RCC 7860 (cell line): Measurements from ENCODE around the gene PES1.
"Not testable (repeated sequence)": the region's sequence is repeated elsewhere in the genome, so short reads cannot be mapped to it uniquely, and the experiment has no call there.

ENCODE experiments used
- DNase-seq: peaks from one replicate; pipeline ENCODE4 v3.0.0-alpha.2; 2015; ENCODE audit warnings: low spot score
- FAIRE-seq: peaks from 2 replicates; lab custom pipeline; 2012; peaks lifted over from hg19 to GRCh38; lab: Jason Lieb, UNC

The PES1 gene

DNA sequence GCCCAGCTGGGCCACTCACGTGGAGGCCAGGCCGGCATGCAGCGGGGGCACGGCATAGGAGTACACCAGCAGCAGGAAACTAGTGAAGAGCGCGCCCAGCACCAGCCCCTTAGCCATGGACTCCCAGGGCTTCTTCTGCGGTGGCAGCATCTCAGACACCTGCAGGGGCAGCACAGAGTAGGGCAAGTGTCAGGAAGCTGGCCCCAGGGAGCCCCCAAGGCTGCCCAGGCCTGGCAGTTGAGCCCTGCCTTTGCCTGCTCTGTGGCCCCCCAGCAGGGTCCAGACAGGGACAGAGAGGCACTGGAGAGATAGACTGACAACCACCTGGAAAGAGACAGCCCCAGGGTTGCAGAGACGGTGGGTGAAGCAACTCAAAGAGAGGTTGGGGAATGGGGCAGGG lies 34.5 kb downstream of the PES1 start:
- DNase-seq = no peak
- no peak for FAIRE-seq

DNA sequence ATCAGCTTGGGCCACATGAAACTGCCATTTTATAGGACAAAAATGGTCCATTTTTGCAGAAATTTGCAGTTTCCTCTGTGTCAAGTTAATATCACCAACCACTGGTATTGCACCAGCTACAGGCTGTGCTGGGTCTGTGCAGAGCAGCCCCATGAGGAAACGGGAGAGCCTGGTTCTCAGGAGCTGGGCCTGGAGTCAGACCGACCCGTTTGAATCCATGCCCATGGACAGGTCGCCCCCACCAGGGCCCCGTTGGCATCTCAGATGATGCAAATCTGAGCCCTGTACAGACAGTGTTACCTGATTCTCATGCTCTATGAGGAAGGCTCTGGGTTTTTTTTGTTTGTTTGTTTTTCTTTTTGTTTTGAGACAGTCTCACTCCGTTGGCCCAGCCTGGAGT lies 35.3 kb downstream of the PES1 start:
- FAIRE-seq = no peak
- no peak for DNase-seq

DNA sequence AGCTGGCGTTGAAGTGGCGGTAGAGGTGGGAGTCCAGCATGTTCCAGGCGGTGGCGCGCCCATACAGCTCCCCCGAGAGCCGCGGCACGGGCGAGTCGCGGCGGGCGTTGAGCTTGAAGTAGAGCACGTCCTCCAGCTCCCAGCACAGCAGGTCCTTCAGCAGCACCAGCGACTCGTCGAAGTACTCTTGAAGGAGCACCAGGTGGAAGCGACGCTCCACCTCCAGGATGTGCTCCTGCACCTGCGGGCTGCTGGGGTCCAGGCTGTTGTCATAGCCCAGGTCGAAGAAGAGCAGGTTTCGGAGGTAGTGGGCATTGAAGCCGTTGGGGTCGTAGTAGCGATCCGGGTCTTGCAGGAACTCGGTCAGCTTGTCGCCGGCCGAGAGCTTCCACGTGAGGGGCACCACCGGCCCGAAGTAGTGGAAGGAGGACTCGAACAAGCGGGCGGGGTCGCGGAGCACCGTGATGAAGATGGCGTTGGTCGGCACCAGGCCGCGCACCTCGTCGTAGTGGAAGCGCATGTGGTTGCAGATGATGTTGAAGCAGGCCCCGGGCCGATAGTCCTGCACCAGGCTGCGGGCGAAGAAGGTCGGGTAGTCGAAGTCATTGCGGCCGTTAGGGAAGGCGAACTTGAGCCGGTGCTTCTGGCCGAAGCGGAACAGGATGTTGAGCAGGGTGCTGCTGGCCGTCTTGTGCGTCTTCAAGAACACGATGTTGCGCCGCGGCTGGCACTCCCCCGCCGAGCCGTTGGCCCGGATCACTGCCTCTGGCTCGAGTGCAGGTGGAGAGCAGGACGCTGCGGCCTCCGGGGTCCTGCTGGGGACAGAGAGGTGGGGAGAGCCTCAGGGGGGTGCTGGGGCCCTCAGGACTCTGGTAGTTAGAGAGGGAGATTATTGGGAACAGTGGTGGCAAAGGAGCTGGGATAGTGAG lies 36.2 kb downstream of the PES1 start:
- FAIRE-seq (no peak), DNase-seq (no peak)

DNA sequence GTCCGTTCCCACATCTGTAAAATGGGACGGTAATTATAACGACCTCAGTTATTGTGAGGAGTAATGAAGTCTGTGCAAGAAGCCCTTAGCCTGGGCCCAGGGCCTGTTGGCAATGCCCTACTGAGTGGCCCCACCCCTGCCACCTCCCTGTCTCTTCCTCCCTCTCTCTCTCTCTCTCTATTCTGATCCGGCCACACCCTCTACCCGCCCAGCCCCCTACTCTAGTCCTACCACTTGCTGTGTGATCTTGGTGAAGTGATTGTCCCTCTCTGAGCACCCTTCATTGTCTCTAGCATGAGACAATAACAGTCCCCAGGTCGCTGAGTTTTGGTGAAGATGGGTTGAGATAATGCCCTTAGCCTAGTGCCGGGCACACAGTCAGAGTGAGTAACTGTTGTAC lies 37.7 kb downstream of the PES1 start:
- DNase-seq = no peak
- FAIRE-seq = no peak

DNA sequence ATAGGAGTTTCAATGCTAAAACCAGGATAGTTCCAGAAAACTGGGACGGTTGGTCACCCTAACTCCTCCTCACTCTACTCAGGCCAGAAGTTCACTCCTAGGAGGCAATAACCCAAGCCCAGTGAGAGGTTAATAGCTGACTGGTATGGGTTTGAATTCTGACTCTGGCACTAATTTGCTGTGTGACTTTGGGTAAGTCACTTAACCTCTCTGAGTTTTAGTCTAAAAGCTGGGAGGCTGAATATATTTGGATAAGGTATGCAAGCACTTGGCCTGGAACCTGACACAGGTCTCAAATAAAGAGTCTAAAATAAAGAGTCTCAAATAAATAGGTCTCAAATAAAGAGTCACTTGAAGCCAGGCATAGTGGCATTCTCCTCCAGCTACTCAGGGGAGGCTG lies 39.0 kb downstream of the PES1 start:
- DNase-seq = no peak
- FAIRE-seq = no peak

DNA sequence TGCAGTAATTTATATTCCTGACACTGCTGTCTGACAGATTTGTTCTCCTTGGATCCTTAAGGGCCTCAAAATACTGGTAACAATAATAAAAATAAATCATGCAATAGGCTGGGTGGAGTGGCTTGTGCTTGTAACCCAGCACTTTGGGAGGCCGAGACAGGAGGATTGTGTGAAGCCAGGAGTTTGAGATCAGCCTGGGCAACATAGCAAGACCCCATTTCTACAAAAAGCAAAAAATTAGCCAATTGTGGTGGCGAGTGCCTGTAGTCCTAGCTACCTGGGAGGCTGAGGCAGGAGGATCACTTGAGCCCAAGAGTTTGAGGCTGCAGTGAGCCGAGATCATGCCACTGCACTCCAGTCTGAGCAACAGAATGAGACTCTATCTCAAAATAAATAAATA lies 39.9 kb downstream of the PES1 start:
- DNase-seq, FAIRE-seq: not testable (repeated sequence)

DNA sequence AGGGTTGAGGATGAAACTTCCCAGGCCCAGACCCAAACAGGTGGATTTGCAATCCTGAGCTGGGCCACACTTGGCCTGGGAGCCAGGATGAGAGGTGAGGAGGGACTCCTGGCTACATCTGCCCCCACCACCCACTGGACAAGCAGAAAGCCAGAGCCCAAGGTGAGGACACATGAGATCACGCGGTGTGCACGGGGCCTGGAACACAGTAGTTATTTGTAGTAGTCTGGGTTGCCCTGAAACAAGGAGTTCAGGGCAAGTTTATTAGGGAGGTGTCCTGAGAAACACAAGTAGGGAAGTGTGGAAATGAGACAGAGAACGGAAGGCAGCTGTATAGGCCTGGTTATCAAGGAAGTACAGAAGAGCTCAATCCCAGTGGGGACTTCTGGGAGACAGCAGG lies 44.5 kb downstream of the PES1 start:
- FAIRE-seq = no peak
- DNase-seq = no peak

DNA sequence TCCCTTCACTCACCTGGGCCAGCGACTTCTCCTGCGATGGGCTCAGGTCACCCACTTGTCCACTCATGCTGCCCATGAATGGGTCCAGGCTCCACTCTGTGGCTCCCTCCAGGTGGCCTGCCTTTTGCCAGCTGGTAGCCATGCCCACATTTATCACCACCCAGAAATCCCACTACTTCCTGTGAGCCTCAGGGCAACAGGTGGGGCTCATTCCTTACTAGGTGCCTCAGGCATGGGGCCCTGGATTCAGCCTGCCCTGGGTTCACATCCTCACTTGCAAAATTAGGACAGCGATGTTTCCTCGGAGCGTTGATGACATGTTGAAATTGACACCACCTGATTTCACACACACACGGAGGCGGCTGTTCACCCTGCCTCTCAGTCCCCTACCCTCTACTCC lies 45.1 kb downstream of the PES1 start, which contains the start of gene SEC14L6:
Gene SEC14L6, minus strand, starts transcription at position 126 of the 400 bp plus-strand sequence. Its CDS starts 59 bp downstream, at position 67.
- no peak for DNase-seq
- no peak for FAIRE-seq

DNA sequence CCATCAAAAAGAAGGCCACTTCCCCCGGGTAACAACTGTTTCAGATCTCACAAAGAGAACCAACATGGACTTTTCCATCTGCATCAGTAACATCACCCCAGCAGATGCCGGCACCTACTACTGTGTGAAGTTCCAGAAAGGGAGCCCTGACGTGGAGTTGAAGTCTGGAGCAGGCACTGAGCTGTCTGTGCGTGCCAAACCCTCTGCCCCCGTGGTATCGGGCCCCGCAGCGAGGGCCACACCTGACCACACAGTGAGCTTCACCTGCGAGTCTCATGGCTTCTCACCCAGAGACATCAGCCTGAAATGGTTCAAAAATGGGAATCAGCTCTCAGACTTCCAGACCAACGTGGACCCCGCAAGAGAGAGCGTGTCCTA lies 48.9 kb downstream of the PES1 start:
- FAIRE-seq (no peak), DNase-seq (no peak)

DNA sequence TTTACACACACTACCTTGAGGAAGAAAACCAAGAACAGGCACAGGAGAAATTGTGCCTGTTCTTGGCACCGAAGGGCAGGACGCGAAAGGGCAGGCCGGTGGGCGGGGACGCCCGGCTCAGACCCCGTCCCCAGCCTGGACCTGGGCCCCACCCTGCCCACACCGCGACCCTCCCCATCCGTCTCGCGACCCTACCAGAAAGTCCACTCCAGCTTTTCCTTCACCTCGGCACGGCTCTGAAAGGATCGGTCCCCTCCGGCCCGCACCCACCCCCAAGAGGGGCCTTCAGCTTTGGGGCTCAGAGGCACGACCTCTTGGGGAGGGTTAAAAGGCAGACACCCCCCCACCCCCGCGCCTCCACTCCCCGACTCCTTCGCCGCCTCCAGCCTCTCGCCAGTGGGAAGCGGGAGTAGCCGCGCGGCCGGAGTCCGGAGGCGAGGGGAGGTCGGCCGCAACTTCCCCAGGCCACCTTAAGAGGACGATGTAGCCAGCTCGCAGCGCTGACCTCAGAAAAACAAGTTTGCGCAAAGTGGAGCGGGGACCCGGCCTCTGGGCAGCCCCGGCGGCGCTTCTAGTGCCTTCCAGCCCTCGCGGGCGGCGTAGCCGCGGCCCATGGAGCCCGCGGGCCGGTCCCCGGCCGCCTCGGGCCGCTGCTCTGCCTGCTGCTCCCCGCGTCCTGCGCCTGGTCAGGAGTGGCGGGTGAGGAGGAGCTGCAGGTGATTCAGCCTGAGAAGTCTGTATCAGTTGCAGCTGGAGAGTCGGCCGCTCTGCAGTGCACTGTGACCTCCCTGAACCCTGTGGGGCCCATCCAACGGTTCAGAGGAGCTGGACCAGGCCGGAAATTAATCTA lies 49.5 kb downstream of the PES1 start:
- peak; percentile 40 for FAIRE-seq
- DNase-seq = peak; percentile 62

DNA sequence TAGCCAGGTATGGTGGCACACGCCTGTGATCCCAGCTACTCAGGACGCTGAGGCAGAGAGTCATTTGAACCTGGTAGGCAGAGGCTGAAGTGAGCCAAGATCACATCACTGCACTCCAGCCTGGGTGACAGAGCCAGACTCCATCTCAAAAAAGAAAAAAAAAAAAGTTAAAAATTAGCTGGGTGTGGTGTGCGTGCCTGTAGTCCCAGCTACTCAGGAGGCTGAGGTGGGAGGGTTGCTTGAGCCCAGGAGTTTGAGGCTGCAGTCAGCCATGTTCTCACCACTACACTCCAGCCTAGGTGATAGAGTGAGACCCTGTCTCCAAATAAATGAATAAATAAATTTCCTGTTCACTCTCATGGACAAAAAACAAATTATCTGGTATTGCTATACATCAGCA lies 50.2 kb downstream of the PES1 start:
- FAIRE-seq = peak; percentile 83
- DNase-seq = peak; percentile 53

DNA sequence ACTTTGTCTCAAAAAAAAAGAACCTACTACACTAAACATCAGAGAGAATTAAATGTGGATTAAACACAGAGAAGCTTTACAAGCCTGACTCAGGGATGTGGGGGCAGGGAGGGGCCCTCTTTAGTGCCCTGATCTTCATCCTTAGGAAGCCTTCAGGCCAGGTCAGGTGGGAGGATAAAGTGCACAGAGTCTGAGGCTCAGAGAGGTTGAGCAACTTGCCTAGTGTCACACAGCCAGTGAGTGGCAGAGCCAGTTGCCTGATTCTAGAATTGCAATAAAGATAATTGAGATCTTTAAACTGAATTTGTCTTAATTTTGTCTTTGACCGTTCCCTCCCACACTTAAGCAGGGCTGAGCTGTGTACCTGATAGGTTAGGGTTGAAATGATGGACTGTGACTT lies 52.3 kb downstream of the PES1 start:
- no peak for DNase-seq
- no peak for FAIRE-seq

DNA sequence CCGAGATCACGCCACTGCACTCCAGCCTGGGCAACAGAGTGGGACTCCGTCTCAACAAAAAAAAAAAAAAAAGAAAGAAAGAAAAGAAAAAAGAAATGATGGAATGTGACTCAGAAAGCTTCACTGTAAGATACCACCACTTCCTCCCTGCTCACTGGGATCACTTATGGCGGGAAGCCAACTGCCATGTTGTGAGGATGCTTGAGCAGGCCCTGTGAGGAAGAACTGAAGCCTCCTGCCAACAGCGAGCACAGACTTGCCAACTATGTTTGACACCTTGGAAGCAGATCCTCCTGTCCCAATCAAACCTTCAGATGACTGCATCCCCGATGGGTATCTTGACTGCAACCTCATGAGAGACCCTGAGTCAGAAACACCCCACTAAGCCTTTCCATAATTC lies 53.4 kb downstream of the PES1 start:
- peak; percentile 25 for DNase-seq
- no peak for FAIRE-seq

DNA sequence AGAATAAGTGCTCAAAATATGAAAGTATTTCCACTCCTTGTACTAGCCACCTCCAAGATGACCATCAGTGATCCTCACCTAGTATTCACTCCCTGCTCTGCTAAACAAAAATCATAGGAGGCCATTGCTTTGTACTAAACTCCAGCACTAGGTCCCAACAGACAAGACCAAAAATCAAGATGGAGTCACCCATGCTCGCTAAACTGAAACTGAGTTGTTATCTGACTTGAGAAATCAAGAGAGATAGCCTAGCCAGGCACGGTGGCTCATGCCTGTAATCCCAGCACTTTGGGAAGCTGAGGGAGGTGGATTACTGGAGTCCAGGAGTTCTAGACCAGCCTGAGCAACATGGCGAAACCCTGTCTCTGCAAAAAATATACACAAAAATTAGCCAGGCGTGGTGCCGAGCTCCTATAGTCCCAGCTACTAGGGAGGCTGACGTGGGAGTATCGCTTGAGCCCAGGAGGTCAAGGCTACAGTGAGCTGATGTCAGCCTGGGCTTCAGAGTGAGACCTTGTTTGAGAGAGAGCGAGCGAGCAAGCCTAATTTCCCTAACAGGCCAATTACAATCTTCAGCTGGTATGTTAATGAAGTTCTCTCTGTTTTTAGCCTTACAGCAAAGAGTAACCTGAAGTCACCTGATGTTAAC lies 54.5 kb downstream of the PES1 start:
- no peak for DNase-seq
- FAIRE-seq = no peak

DNA sequence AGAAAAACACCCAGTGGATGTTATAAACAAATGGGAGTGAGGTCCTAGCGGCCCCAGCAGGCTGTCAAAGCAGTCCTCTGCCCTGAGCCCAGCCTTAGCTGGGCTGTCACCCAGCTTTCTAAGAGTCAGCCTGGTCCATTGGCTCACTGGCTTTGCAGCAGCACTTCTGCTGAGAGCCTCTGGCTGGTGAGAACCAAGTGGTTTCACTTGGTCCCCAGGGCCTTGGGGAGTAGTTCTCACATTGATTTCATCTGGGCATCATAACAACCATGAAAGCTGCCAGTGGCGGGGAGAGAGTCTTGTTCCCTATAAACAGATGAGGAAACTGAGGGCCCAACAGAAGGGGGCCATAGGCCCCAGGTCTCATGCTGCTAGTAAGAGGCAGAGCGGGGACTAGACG lies 56.5 kb downstream of the PES1 start:
- FAIRE-seq (no peak), DNase-seq (no peak)

DNA sequence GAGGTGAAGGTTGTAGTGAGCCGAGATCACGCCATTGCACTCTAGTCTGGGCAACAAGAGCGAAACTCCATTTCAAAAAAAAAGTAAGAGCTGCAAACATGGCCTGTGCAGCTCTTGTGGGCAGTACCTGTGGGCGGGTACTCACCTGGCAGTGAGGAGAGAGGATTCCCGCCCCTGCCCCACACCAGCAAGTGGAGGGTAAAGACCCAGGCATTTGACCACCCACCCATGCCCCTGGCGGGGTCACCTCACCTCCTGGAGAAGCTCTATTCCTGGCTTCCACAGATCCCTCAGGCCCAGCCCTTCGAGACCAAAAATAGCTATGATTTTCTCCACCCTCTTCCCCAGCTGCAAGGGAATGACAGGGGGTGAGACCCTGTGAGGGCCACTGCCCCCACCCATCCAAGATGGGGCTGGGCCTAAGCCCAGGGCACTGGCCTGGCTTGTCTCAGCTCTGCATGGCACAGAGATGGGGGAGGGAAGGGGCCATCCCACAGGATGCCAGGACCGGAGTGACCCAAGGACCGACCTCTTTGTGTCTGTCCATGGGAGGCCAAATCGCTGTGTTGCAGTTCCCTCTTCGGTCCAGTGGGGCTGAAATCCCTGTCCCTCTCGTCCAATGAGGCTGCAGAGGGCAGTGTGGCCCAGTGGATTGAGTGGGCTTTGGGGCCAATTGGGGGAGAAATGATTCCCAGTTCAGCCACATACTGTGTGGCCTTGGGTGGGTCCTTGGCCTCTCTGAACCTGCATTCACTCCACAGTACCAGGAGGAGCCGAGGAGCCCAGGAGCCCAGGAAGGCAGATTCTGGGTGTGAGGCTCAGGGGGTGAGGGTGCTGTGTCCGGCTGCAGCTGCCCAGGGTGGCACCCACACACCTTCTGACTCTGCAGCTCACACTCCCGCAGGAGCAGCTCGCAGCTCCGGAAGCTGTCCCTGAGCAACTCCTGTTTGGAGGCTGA lies 59.8 kb downstream of the PES1 start:
- no peak for FAIRE-seq
- no peak for DNase-seq

DNA sequence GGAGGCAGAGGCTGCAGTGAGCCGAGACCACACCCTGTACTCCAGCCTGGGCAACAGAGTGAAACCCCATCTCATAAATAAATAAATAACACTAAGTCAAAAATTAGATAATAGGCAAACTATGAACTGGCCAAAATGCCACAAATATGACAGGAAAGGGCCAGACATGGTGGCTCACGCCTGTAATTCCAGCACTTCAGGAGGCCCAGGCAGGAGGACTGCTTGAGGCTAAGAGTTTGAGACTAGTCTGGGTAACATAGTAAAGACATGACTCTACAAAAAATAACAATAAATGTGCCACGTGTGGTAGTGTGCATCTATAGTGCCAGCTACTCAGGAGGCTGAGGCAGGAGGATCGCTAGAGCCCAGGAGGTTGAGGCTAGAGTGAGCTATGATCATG lies 65.1 kb downstream of the PES1 start:
- no peak for FAIRE-seq
- no peak for DNase-seq
